Measurements from ENCODE around the gene CORT. TPM values are rescaled to one million over a fixed set of nuclear protein-coding genes. Genes with fewer than 3 reads are reported as not detected.
"Not testable (repeated sequence)": the region's sequence is repeated elsewhere in the genome, so short reads cannot be mapped to it uniquely, and the experiment has no call there.

CORT gene
- total and polyA plus RNA-seq, 10 of the 15 experiments (the other 5 are each of a cell fraction or from before 2014, with no cell fraction given): 0.09 to 0.49 (median 0.23) TPM; not detected in 1

DNA sequence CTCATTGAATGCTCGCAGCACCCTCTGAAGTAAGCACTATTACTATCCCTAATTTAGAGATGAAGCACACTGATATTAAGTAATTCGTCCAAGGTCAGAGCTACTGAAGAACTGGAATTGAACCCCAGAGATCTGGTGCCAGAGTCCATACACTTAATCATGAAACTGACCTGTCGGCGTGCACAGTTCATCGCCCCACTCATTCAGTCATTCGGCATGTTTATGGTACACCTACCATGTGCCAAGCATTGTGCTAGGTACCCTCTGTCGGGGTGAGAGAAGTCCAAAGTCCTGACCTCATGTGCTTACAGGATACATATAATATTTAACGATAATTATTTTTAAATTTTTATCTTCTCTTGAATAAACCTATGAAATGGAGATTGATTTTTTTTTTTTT is 25.2 kb upstream of the CORT start:
- Histone ChIP-seq H3K9me3 (replicated peaks; ENCODE audit: control insufficient read depth, insufficient read depth, low read length) (no peaks in the 10 kb centered on the region), H3K4me1 (ENCODE audit: control insufficient read depth, insufficient read depth, low read length) (peaks cover 5% of the 10 kb centered on the region), H3K4me2 (ENCODE audit: control insufficient read depth, insufficient read depth) (no peak overlapping the region), H4K20me1 (ENCODE audit: control insufficient read depth, insufficient read depth) (no peaks in the 10 kb centered on the region), H3K27me3 (replicated peaks in 1 of 2; ENCODE audit: control insufficient read depth in 2 of 2, insufficient read depth in 2 of 2, low read length in 1 of 2) (no peaks in the 10 kb centered on the region), H3K36me3 (ENCODE audit: control insufficient read depth in 2 of 2, insufficient read depth in 2 of 2, low read length in 1 of 2) (peaks cover 4% of the 10 kb centered on the region in 2 experiments; a peak in 3 of 4 replicates), H3K79me2 (ENCODE audit: control insufficient read depth, insufficient read depth, low read length) (no peaks in the 10 kb centered on the region), H2AFZ (ENCODE audit: control insufficient read depth, low read depth, low read length) (no peak overlapping the region), H3K4me3 (no peak overlapping the region), H3K9ac (ENCODE audit: control insufficient read depth, insufficient read depth, low read length) (no peak overlapping the region), H3K27ac (ENCODE audit: control insufficient read depth, insufficient read depth) (no peak overlapping the region)
- TF ChIP-seq HDAC2 (IDR thresholded peaks at IDR 0.05) (no peak), NFIC (IDR thresholded peaks at IDR 0.05; ENCODE audit: low read depth, low read length) (no peak), SMC3 (IDR thresholded peaks at IDR 0.05; ENCODE audit: borderline replicate concordance, low read length) (no peak)
- RAD21 ChIA-PET (ENCODE audit: unreplicated experiment): interaction anchor here (0.7 kb wide), 1 partner anchor 70 kb away, joined by 3 read pairs; no protein-coding TSS in a partner anchor
- BruUV-seq (replicated peaks): no TSS peak
- in situ Hi-C loops (cut with MboI): loop anchor here (5.0 kb wide), 1 partner anchor 552 kb away; no protein-coding TSS in a partner anchor
- DNase-seq (ENCODE audit: low read depth, low spot score) (no peak), ATAC-seq (no peak), FAIRE-seq (no peak)
- SMC1A ChIA-PET (ENCODE audit: uncharacterized antibody, unreplicated experiment): no interaction called here
- CTCF ChIA-PET: interaction anchor here (1.1 kb wide), 1 partner anchor 65 kb away, joined by 3 read pairs; no protein-coding TSS in a partner anchor
- POLR2A ChIA-PET: interaction anchor here (0.6 kb wide), 1 partner anchor 61 kb away, joined by 5 read pairs; no protein-coding TSS in a partner anchor
- WGBS (ENCODE audit: insufficient coverage, insufficient replicate concordance, low lambda C conversion rate, missing lambda C conversion rate): 86% methylated on average over 8 of the region's 8 CpGs
- intact Hi-C loops (cut with micrococcal nuclease; ENCODE audit: unreplicated experiment): loop anchor here (5.0 kb wide), 1 partner anchor 212 kb away; the partner anchor contains the start of gene KIF1B

DNA sequence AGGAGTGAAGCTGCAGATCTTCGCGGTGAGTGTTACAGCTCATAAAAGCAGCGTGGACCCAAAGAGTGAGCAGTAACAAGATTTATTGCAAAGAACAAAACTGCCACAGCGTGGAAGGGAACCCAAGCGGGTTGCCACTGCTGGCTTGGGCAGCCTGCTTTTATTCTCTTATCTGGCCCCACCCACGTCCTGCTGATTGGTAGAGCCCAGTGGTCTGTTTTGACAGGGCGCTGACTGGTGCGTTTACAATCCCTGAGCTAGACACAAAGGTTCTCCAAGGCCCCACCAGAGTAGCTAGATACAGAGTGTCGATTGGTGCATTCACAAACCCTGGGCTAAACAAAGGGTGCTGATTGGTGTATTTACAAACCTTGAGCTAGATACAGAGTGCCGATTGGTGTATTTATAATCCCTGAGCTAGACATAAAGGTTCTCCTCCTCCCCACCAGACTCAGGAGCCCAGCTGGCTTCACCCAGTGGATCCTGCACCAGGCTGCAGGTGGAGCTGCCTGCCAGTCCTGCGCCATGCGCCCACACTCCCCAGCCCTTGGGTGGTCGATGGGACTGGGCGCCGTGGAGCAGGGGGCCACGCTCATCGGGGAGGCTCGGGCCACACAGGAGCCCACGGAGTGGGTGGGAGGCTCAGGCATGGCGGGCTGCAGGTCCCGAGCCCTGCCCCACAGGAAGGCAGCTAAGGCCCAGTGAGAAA is 23.9 kb upstream of the CORT start:
- ATAC-seq; H3K36me3 ChIP-seq (ENCODE audit: control insufficient read depth in 2 of 2, insufficient read depth in 2 of 2, low read length in 1 of 2); H3K4me1 ChIP-seq (ENCODE audit: control insufficient read depth, insufficient read depth, low read length); H3K79me2 ChIP-seq (ENCODE audit: control insufficient read depth, insufficient read depth, low read length); H2AFZ ChIP-seq (ENCODE audit: control insufficient read depth, low read depth, low read length); H3K4me2 ChIP-seq (ENCODE audit: control insufficient read depth, insufficient read depth); BruUV-seq (replicated peaks); H3K9me3 ChIP-seq (replicated peaks; ENCODE audit: control insufficient read depth, insufficient read depth, low read length); H3K9ac ChIP-seq (ENCODE audit: control insufficient read depth, insufficient read depth, low read length); POLR2A ChIA-PET; H3K27me3 ChIP-seq (replicated peaks in 1 of 2; ENCODE audit: control insufficient read depth in 2 of 2, insufficient read depth in 2 of 2, low read length in 1 of 2); DNase-seq (ENCODE audit: low read depth, low spot score); in situ Hi-C loops (cut with MboI); FAIRE-seq; RAD21 ChIA-PET (ENCODE audit: unreplicated experiment); SMC1A ChIA-PET (ENCODE audit: uncharacterized antibody, unreplicated experiment); H4K20me1 ChIP-seq (ENCODE audit: control insufficient read depth, insufficient read depth); H3K27ac ChIP-seq (ENCODE audit: control insufficient read depth, insufficient read depth); H3K4me3 ChIP-seq: not testable (repeated sequence)
- 0 out of 2 replicates have a peak, but pooled peaks have one; percentile 19 for TF ChIP-seq NFYB (IDR thresholded peaks at IDR 0.05; ENCODE audit: insufficient read depth, low read depth, low read length)
- intact Hi-C loops (cut with micrococcal nuclease; ENCODE audit: unreplicated experiment): loop anchor here (5.0 kb wide), 1 partner anchor 214 kb away; the partner anchor contains the start of gene KIF1B
- WGBS (ENCODE audit: insufficient coverage, insufficient replicate concordance, low lambda C conversion rate, missing lambda C conversion rate): 58% methylated on average over 16 of the region's 21 CpGs
- CTCF ChIA-PET: interaction anchor here (0.6 to 1.1 kb wide), 2 partner anchors 69 to 483 kb away, joined by 3 read pairs; no protein-coding TSS in a partner anchor

DNA sequence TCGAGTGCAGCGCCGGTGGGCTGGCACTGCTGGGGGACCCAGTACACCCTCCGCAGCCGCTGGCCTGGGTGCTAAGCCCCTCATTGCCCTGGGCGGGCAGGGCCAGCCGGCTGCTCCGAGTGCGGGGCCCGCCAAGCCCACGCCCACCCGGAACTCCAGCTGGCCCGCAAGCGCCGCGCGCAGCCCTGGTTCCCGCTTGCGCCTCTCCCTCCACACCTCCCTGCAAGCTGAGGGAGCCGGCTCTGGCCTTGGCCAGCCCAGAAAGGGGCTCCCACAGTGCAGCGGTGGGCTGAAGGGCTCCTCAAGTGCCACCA is 23.3 kb upstream of the CORT start:
- H3K4me3 ChIP-seq; BruUV-seq (replicated peaks); POLR2A ChIA-PET; FAIRE-seq; H3K4me2 ChIP-seq (ENCODE audit: control insufficient read depth, insufficient read depth); H4K20me1 ChIP-seq (ENCODE audit: control insufficient read depth, insufficient read depth); RAD21 ChIA-PET (ENCODE audit: unreplicated experiment); H3K9ac ChIP-seq (ENCODE audit: control insufficient read depth, insufficient read depth, low read length); H3K36me3 ChIP-seq (ENCODE audit: control insufficient read depth in 2 of 2, insufficient read depth in 2 of 2, low read length in 1 of 2); SMC1A ChIA-PET (ENCODE audit: uncharacterized antibody, unreplicated experiment); H3K27ac ChIP-seq (ENCODE audit: control insufficient read depth, insufficient read depth); in situ Hi-C loops (cut with MboI); H3K27me3 ChIP-seq (replicated peaks in 1 of 2; ENCODE audit: control insufficient read depth in 2 of 2, insufficient read depth in 2 of 2, low read length in 1 of 2); H3K4me1 ChIP-seq (ENCODE audit: control insufficient read depth, insufficient read depth, low read length); DNase-seq (ENCODE audit: low read depth, low spot score); ATAC-seq; H3K79me2 ChIP-seq (ENCODE audit: control insufficient read depth, insufficient read depth, low read length); H2AFZ ChIP-seq (ENCODE audit: control insufficient read depth, low read depth, low read length); H3K9me3 ChIP-seq (replicated peaks; ENCODE audit: control insufficient read depth, insufficient read depth, low read length): not testable (repeated sequence)
- CTCF ChIA-PET: interaction anchor here (0.6 to 1.1 kb wide), 2 partner anchors 69 to 482 kb away, joined by 3 read pairs; no protein-coding TSS in a partner anchor
- WGBS (ENCODE audit: insufficient coverage, insufficient replicate concordance, low lambda C conversion rate, missing lambda C conversion rate): no CpG with 5 or more reads among the region's 21 CpGs
- intact Hi-C loops (cut with micrococcal nuclease; ENCODE audit: unreplicated experiment): loop anchor here (5.0 kb wide), 1 partner anchor 214 kb away; the partner anchor contains the start of gene KIF1B
